Activated naive CD4-positive, alpha-beta T cell treated with anti-CD3 and anti-CD28 coated beads, Interleukin-2, amount 50 U/mL, for 16 hours (primary cell): ENCODE results near the gene B4GALT4.
"Not testable (repeated sequence)": the region's sequence is repeated elsewhere in the genome, so short reads cannot be mapped to it uniquely, and the experiment has no call there.

Experiments
- DNase-seq: peaks from one replicate; pipeline ENCODE4 v3.0.0-alpha.2; 2020

The B4GALT4 gene, protein sequence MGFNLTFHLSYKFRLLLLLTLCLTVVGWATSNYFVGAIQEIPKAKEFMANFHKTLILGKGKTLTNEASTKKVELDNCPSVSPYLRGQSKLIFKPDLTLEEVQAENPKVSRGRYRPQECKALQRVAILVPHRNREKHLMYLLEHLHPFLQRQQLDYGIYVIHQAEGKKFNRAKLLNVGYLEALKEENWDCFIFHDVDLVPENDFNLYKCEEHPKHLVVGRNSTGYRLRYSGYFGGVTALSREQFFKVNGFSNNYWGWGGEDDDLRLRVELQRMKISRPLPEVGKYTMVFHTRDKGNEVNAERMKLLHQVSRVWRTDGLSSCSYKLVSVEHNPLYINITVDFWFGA

DNA sequence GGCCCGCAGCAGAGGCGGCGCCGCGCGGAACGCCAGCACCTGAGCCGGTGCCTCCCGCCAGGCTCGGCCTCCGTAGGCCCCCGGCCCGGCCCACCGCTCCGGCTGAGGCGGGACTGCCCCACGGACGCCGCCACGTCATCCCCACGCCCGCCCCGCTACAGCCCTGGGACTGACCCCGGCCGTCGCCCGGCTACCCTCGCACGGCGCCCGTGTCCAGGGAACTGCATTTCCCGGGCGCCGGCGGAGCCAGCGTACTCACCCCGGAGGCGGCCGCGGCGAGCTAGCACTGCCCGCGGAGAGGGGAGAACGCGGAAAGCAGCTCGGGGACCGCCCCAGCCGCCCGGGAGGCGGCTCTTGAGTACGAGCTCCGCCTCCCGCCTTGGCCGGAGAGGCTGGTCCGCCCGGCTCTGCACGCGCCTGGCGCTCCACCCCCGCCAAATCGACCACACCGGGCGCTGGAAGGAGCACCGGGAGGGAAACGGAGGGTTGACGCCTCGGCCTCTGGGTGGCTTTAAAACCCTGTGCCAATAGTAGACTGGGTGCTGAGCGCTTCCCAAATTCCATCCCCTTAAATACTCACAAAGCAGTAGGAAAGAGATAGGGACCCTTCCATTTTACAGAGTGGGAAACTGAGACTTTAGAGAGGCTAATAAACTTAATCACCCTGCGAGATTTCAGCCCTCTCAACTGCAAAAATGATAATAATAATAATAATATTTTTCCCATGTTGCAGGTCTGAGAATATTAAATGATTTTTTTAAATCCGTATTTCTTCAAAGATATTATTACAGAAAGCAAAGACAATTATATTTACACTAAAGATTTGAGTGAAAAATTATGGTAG is at the start of gene B4GALT4:
Gene B4GALT4 (minus strand): TSS at position 288 of the 844 bp plus-strand sequence. CDS start 10,779 bp downstream, outside the sequence.
- DNase-seq = peak; percentile 69

DNA sequence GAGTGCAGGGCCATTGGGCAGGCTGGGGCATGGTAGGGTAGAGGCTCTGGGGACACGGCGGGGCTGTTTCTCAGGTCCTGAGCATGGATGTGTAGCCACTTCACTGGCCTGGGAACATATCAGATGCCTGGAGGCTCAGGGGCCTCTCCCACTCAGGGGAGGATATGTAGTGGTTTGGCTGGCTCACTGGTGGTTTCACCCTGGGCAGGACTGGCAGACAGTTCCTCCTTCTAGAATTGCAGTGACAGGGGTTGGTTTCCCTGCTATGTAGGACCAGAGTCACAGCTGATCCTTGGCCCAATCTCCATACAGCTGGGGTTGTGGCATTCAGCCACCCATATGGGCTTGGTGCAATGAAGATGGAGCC is 48.7 kb upstream of the B4GALT4 start:
- no peak for DNase-seq

DNA sequence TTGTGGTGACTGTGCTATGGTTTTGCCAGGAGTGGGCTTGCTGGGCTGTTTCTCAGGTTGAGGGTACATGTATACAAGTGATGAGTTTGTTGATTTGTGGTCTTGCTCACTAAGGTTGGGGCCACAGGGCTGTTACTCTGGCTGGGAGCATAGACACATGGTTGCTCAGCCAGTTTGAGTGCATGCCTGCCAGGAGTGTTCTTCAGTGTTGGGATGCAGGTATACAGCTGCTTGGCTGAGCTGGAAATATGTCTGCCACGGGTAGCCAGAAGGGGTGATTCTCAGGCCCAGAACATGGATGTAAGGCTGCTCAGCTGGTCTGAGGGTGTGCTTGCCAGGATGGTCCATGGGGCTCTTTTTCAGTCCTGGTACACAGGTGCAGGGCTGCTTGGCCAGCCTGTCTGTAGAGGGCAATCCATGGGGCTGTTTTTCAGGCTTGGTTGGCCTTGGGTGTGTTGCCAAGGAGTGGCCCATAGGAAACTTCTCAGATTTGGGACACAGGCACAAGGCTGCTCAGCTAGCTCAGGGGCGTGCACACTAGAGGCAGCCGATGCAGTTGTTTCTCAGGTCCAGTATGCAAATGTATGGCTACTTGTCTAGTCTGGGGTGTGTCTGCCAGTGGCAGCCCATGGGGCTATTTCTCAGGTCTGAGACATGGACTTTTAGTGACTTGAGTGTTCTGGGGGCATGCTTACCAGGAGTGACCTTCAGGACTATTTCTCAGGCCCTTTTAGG is 48.2 kb upstream of the B4GALT4 start:
- DNase-seq = no peak

DNA sequence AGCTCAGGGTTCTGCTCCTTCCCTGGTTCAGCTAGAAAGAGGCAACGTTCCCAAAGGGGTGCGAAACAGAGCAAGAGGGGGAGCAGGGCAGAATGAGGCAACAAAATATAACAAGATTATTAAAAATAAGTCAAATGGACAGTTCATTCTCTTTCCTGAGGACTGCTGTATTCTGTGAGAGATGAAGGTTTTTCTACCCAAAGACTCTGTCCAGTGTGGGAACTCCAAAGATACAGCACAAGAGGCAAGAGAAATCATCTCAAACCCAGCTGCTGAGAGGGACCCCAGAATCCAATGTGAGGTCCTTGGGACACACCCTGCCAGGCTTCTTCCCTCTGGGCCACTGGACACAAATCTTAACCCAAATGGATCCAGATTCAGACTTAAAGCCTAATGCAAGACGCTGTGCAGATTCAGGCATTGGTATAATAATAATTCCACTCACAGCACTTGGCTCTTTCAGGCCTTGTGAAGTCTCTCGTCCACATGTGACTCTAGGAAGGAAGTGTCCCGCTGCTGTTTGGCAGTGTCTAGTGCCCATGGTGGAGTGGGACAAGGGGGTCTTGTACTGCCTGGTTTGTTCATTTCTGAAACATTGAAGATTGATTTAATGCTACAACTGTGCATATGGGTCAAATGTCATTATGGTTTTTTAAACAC is 39.0 kb upstream of the B4GALT4 start:
- no peak for DNase-seq

- no peak for DNase-seq
These were observed 38.5 kb upstream of the B4GALT4 start for GRCh38 chr3:119279101-119279554.

DNA sequence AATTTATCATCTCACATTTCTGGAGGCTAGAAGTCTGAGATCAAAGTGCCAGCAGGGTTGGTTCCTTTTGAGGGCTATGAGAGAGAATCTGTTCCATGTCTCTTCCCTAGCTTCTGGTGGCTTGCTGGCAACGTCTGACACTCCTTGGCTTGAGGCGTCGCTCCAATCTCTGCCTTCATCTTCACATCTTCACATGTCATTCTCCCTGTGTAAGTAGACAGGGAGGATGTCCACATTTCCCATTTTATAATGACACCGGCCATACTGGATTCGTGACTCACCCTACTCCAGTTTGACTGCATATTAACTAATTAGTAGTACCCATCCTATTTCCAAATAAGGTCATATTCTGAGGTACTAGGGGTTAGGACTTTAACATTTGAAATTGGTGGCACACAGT is 36.0 kb upstream of the B4GALT4 start:
- DNase-seq = no peak

- DNase-seq = not testable (repeated sequence)
These were observed 29.5 kb upstream of the B4GALT4 start for GRCh38 chr3:119270212-119270611.

GRCh38 chr3:119261055-119261454 is 20.4 kb upstream of the B4GALT4 start:
- no peak for DNase-seq

DNA sequence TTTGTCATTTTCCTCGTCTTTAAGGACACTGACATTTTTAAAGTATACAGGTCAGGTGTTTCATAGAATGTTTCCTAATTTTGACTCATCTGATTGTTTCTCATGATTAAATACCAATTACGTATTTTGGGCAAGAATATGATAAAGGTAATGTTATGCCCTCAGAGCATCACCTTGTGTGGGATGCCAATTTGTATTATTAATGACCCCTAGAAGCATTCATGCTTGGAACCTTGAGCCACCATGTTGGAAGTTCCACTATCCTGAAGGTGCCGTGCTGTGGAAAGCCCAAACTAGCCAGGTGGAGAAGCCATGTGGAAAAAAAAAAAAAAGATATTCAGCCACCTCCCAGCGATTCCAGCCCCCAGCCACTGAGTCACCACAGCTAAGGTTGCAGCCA is 19.1 kb upstream of the B4GALT4 start:
- DNase-seq = no peak

GRCh38 chr3:119258915-119259314 is 18.2 kb upstream of the B4GALT4 start:
- DNase-seq = no peak

- no peak for DNase-seq
These were observed 17.2 kb upstream of the B4GALT4 start for GRCh38 chr3:119257654-119258410.

- DNase-seq = no peak
These were observed 16.4 kb upstream of the B4GALT4 start for GRCh38 chr3:119257111-119257510.

DNA sequence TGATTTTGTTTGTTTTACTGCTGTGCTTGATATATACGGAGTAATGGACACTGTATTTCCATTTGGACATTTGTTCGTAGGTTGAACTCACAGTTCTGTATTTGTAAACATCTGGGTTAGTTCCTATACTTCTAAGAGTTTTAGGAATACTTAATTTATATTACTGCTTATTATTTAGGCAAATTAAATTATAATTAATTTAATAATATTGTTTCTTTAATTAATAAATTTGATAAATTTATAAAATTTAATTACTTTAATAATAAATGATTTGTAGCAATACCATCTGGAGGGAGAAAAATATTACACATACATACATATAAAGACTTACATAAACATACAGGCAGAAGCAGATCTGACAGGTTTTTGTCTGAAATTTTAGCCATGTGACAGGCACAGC is 14.5 kb upstream of the B4GALT4 start:
- DNase-seq = no peak

- no peak for DNase-seq
These were observed 5.1 kb upstream of the B4GALT4 start for GRCh38 chr3:119245778-119246177.

DNA sequence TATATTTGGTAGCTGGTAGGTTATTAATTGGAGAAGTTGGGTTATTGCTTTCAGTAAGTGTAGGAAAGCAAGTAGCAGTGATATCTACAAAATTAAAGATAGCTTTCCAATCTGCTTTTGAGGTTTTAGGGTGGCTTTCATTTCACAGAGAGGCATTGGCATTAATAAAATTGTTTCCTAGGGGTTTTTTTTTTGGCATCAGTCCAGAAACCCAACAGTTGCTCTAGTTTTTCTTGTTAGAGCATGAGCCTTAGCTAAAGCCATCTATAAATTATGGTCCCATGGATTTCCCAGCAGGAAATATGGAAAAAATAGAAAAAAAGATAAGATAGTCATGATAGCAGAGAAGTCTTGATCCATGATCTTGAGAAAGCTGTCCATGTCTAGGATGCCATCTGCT is 3.0 kb upstream of the B4GALT4 start:
- DNase-seq = no peak

- not testable (repeated sequence) for DNase-seq
These were observed 2.4 kb upstream of the B4GALT4 start for GRCh38 chr3:119243058-119243529.

- not testable (repeated sequence) for DNase-seq
These were observed 1.8 kb upstream of the B4GALT4 start for GRCh38 chr3:119242387-119243057.

DNA sequence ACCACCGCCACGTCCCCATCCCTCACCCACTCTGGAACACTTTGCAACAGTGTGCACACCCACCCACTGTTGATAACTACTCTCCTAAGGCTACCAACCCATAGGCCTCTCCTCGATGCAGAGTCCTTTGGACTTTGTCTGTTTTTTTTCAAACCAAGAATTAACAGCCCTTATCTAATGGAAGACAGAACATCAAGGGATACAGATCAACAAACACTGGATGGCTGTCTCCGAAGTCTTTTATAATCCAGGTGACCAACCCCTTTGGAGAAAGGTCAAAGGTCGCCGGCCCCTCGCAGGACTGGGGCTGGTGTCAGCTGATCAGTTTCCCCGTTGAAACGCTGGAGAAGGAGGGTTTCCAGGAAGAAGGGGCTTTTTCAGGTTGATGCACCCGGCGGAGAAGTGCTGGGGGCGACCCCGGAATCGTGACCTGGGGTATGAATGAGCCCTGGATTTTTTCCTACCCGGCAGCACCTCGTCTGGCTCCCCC is 532 bp downstream of the B4GALT4 start:
- no peak for DNase-seq

DNA sequence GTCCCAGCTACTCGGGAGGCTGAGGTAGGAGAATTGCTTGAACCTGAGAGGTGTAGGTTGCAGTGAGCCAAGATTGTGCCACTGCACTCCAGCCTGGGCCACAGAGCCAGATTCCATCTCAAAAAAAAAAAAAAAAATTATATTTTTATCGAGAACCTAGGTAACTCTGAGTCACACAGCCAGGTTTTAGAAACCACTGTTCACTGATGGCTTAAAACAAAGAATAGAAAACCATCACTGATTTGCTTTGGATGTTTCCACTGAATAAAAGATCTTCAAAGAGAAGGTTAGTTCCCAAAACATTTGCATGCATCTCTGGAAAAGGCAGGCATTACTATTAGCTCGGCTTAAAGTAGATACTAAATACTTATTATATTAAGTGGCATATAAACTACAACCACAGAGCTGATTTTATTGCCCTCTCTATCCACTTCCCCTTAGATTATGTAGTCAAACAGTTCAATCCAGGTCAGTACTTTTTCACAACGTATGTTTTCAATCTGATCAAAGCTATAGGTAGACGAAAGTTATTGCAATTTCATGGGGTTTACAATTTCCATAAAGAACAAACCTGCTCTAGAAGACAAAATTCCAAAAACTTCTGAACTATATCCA is 1.4 kb downstream of the B4GALT4 start:
- no peak for DNase-seq

GRCh38 chr3:119238363-119238762 is 2.3 kb downstream of the B4GALT4 start:
- no peak for DNase-seq

GRCh38 chr3:119237299-119237698 is 3.4 kb downstream of the B4GALT4 start:
- DNase-seq = no peak
